Left ventricle myocardium inferior (tissue), 1 donor: ENCODE results near the gene ATG12. TPM values are rescaled to one million over a fixed set of nuclear protein-coding genes. Genes with fewer than 3 reads are reported as not detected.
"Not testable (repeated sequence)": the region's sequence is repeated elsewhere in the genome, so short reads cannot be mapped to it uniquely, and the experiment has no call there.

Experiments used
- DNase-seq: peaks from one replicate; pipeline ENCODE4 v3.0.0-alpha.2; 2020
- H3K27ac ChIP-seq: fragments of 200-600 bp; replicated peaks from 2 replicates; pipeline ENCODE4 v1.8.0; 2021
- H3K27me3 ChIP-seq: fragments of 200-600 bp; 2 replicates; pipeline ENCODE4 v1.8.0; 2021; ENCODE audit warnings: low read depth
- H3K36me3 ChIP-seq: fragments of 200-600 bp; 2 replicates; pipeline ENCODE4 v1.8.0; 2021
- H3K4me1 ChIP-seq: fragments of 200-600 bp; 2 replicates; pipeline ENCODE4 v1.8.0; 2021
- H3K4me3 ChIP-seq: fragments of 200-600 bp; 2 replicates; pipeline ENCODE4 v1.8.0; 2021; ENCODE audit warnings: mild to moderate bottlenecking, moderate library complexity
- H3K9me3 ChIP-seq: fragments of 200-600 bp; replicated peaks from 2 replicates; pipeline ENCODE4 v1.8.0; 2021
- intact Hi-C: fragments of 100-400 bp; cut with micrococcal nuclease; formaldehyde crosslinking; loops from one replicate; pipeline ENCODE4 v1.11.0; 2022
- total RNA-seq: library from RNA; stranded (reverse); fragmentation: NEBNext Ultra II Directional; extraction: Animal tissue kit (Norgen Biotek cat#: 25700); gene quantifications from one replicate; pipeline ENCODE4 v1.2.1, GENCODE V29; 2021
- TF ChIP-seq, protein P1 (sequence below): fragments of 200-600 bp; IDR thresholded peaks from 2 replicates; pipeline ENCODE4 v1.8.0; 2021; ENCODE audit warnings: antibody characterized with exemption, mild to moderate bottlenecking, borderline replicate concordance
- donor health status: DM: no; HTN: yes; CAD: no; lungs with severe emphysema.

ATG12 gene
- total RNA-seq, 1 donor from 2014 or later = 24.1 TPM

DNA sequence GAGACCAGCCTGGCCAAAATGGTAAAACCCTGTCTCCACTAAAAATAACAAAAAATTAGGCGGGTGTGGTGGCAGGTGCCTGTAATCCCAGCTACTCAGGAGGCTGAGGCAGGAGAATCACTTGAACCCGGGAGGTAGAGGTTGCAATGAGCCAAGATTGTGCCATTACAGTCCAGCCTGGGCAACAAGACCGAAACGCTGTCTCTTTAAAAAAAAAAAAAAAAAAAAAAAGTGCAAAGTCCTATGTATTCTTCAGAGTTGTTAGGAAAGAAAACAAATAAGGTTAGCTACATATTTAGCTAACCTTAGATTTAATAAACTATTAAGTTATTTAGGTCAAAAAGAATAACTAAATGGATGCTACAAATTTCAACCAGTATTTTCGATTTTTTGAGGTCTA lies 11.5 kb downstream of the ATG12 start:
- intact Hi-C loops = loop anchor here (2.0 kb wide), 1 partner anchor 195 kb away; no protein-coding TSS in a partner anchor
- no peak for DNase-seq
- H3K36me3 ChIP-seq = peaks cover 68% of the 10 kb centered on the region
- no peaks in the 10 kb centered on the region for H3K4me1 ChIP-seq
- TF ChIP-seq, protein P1, sequence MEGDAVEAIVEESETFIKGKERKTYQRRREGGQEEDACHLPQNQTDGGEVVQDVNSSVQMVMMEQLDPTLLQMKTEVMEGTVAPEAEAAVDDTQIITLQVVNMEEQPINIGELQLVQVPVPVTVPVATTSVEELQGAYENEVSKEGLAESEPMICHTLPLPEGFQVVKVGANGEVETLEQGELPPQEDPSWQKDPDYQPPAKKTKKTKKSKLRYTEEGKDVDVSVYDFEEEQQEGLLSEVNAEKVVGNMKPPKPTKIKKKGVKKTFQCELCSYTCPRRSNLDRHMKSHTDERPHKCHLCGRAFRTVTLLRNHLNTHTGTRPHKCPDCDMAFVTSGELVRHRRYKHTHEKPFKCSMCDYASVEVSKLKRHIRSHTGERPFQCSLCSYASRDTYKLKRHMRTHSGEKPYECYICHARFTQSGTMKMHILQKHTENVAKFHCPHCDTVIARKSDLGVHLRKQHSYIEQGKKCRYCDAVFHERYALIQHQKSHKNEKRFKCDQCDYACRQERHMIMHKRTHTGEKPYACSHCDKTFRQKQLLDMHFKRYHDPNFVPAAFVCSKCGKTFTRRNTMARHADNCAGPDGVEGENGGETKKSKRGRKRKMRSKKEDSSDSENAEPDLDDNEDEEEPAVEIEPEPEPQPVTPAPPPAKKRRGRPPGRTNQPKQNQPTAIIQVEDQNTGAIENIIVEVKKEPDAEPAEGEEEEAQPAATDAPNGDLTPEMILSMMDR = no peak
- H3K4me3 ChIP-seq = no peak overlapping the region
- no peaks in the 10 kb centered on the region for H3K27me3 ChIP-seq
- no peaks in the 10 kb centered on the region for H3K9me3 ChIP-seq
- H3K27ac ChIP-seq = no peak overlapping the region

DNA sequence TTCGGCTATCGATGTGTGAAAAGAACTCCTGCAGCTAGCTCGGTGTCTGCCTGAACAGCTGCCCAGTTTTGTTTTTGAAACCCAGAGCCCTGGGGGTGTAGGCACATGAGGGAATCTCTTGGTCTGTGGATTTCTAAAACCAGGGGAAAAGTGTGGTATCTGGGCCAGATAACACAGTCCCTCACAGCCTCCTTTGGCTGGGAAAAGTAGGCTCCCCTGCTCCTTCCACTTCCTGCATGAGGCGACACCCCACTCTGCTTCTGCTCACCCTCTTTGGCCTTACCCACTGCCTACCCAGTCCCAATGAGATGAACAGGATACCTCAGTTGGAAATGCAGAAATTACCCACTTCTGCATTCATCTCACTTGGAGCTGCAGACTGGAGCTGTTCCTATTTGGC lies 15.4 kb downstream of the ATG12 start:
- TF ChIP-seq, protein P1 = no peak
- intact Hi-C loops = no loop called here
- peaks cover 3% of the 10 kb centered on the region for H3K9me3 ChIP-seq
- no peak for DNase-seq
- H3K27ac ChIP-seq = no peak overlapping the region
- peaks cover 35% of the 10 kb centered on the region for H3K36me3 ChIP-seq
- no peaks in the 10 kb centered on the region for H3K4me1 ChIP-seq
- H3K4me3 ChIP-seq = no peak overlapping the region
- no peaks in the 10 kb centered on the region for H3K27me3 ChIP-seq

DNA sequence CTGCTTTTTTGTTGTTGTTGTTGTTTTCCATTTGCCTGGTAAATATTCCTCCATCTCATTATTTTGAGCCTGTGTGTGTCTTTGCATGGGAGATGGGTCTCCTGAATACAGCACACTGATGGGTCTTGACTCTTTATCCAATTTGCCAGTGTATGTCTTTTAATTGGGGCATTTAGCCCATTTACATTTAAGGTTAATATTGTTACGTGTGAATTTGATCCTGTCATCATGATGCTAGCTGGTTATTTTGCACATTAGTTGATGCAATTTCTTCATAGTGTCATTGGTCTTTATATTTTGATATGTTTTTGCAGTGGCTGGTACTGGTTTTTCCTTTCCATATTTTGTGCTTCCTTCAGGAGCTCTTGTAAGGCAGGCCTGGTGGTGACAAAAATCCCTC lies 16.4 kb downstream of the ATG12 start:
- H3K27me3 ChIP-seq, H3K9me3 ChIP-seq, H3K27ac ChIP-seq, H3K4me1 ChIP-seq, DNase-seq, H3K4me3 ChIP-seq, intact Hi-C loops: not testable (repeated sequence)
- H3K36me3 ChIP-seq = peaks cover 25% of the 10 kb centered on the region

DNA sequence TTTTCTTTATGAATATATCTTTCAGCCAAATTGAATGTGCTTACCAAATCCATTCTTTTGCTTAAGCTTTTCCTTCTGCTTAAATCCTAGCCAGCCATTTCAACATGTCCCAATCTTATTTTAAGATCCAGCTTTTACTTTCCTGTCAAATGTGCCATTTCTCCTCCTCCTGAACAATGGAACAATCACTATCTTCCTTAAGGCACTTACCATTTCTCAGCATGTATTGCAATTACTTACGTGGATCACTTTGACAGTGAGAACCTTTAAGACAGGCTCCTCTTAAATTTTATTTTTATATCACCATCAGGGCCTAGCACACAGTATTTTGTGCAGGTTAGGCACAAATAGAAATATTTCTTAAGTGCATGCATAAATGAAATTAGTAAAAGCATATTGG lies 20.5 kb downstream of the ATG12 start:
- Histone ChIP-seq H3K27me3 (peaks cover 19% of the 10 kb centered on the region), H3K36me3 (no peaks in the 10 kb centered on the region), H3K4me1 (peaks cover 12% of the 10 kb centered on the region), H3K4me3 (no peak overlapping the region), H3K27ac (no peak overlapping the region), H3K9me3 (peaks cover 3% of the 10 kb centered on the region)
- intact Hi-C loops = no loop called here
- DNase-seq = no peak
- TF ChIP-seq, protein P1 = no peak

DNA sequence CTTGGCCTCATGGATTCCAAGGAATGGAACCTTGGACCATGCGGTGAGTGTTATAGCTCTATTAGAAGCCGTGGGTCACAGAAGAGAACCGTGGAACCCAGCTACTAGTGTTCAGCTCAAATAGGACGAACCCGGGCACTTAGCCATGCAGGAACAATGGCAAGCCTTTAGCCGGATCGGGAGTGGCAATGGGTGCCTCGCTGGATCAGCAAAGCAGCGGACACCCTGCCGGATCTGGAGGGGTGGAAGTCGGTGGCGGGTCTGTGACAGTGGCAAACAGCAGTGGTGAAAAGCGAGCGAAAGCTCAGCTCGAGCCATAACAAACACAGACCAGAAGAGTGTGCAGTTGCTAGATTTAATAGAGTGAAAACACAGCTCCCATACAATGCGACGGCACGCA lies 22.5 kb downstream of the ATG12 start:
- Histone ChIP-seq H3K36me3 (no peaks in the 10 kb centered on the region), H3K27me3 (peaks cover 40% of the 10 kb centered on the region), H3K4me1 (peaks cover 17% of the 10 kb centered on the region), H3K9me3 (peaks cover 3% of the 10 kb centered on the region), H3K4me3 (no peak overlapping the region), H3K27ac (no peak overlapping the region)
- no peak for DNase-seq
- TF ChIP-seq, protein P1 = no peak
- intact Hi-C loops = no loop called here

DNA sequence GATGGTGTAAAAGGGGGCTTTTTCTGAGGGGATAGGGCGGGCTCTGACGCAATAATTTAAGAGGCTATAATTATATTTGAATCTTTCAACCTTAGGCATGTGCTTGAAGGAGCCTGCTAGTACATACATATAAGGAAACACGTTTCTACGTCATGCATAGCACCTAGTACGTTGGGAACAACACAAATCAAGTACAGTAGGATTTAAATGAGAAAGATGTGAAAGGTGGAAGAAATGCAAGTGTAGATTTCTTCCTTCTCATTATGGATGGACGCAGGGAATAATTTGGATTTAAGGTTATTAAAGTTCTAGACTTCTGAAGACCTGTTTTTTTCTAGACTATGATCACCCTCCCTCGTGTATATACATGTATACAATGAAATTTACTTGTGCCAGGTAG lies 24.0 kb downstream of the ATG12 start:
- TF ChIP-seq, protein P1 = no peak
- intact Hi-C loops = no loop called here
- H3K27ac ChIP-seq = peak overlapping the region; percentile 85
- peaks cover 17% of the 10 kb centered on the region for H3K4me1 ChIP-seq
- H3K9me3 ChIP-seq = no peaks in the 10 kb centered on the region
- H3K4me3 ChIP-seq = peak overlapping the region; percentile 73
- DNase-seq = no peak
- H3K27me3 ChIP-seq = peaks cover 54% of the 10 kb centered on the region
- no peaks in the 10 kb centered on the region for H3K36me3 ChIP-seq
